IMR-90 (cell line): ENCODE data around the gene UBXN1. TPM values are rescaled to one million over a fixed set of nuclear protein-coding genes. Genes with fewer than 3 reads are reported as not detected.

ENCODE experiments used
- ATAC-seq: fragments of 200-7000 bp; cut with Tn5 transposase; 2 replicates; pipeline ENCODE4 v1.9.1; 2020; ENCODE audit warnings: low read depth, mild to moderate bottlenecking, moderate library complexity
- BruUV-seq: library from RNA; stranded (reverse); fragments of 400-500 nt; replicated peaks from 2 replicates; lab custom pipeline; 2021; lab: Mats Ljungman, UMichigan
- CTCF ChIA-PET: fragments of 300-600 bp; formaldehyde crosslinking; extraction: SDS; loops from one replicate; lab custom pipeline; 2021; ENCODE audit warnings: antibody characterized with exemption; lab: Yijun Ruan, JAX
- POLR2A ChIA-PET: fragments of 300-600 bp; sonication (Branson Sonifier 250); formaldehyde crosslinking; loops from one replicate; lab custom pipeline; 2022; ENCODE audit warnings: antibody characterized with exemption; ENCODE audit not compliant: unreplicated experiment; lab: Charles Lee
- DNase-seq: peaks from one replicate; pipeline ENCODE4 v3.0.0; 2013
- H2AFZ ChIP-seq: replicated peaks from 2 replicates; pipeline ENCODE3; 2013; ENCODE audit warnings: low read length, mild to moderate bottlenecking; ENCODE audit not compliant: poor library complexity
- H2AK5ac ChIP-seq: 2 replicates; pipeline ENCODE4 v1.6.1; 2013; ENCODE audit warnings: low read depth, low read length, inconsistent platforms
- H2AK9ac ChIP-seq: replicated peaks from 2 replicates; pipeline ENCODE3; 2013; ENCODE audit warnings: mild to moderate bottlenecking, low read depth, low read length, moderate library complexity; ENCODE audit not compliant: poor library complexity
- H2BK120ac ChIP-seq: 2 replicates; pipeline ENCODE4 v1.6.1; 2013; ENCODE audit warnings: low read depth, low read length, inconsistent platforms
- H2BK15ac ChIP-seq: 3 replicates; pipeline ENCODE4 v1.6.1; 2013; ENCODE audit warnings: low read depth, low read length, inconsistent platforms
- H2BK20ac ChIP-seq: 2 replicates; pipeline ENCODE4 v1.6.1; 2013; ENCODE audit warnings: low read depth, mild to moderate bottlenecking, inconsistent platforms, low read length, moderate library complexity
- H2BK5ac ChIP-seq: 2 replicates; pipeline ENCODE4 v1.6.1; 2013; ENCODE audit warnings: mild to moderate bottlenecking, low read depth, low read length, inconsistent platforms; ENCODE audit not compliant: poor library complexity, severe bottlenecking
- H3K14ac ChIP-seq: replicated peaks from 2 replicates; pipeline ENCODE4 v1.6.1; 2013; ENCODE audit warnings: low read depth, low read length, inconsistent platforms
- H3K18ac ChIP-seq: 2 replicates; pipeline ENCODE4 v1.6.1; 2013; ENCODE audit warnings: low read depth, low read length, control low read depth
- H3K23ac ChIP-seq: 2 replicates; pipeline ENCODE4 v1.6.1; 2013; ENCODE audit warnings: low read depth, low read length, inconsistent platforms
- H3K27ac ChIP-seq: 2 replicates; pipeline ENCODE4 v1.5.1; 2013; ENCODE audit warnings: mild to moderate bottlenecking, control low read depth, low read length; ENCODE audit not compliant: insufficient read depth
- H3K27me3 ChIP-seq: 2 replicates; pipeline ENCODE4 v1.6.1; 2013; ENCODE audit warnings: low read length; ENCODE audit not compliant: control insufficient read depth, insufficient read depth
- H3K36me3 ChIP-seq: 2 replicates; pipeline ENCODE4 v1.6.1; 2013; ENCODE audit warnings: low read length, mixed read lengths; ENCODE audit not compliant: control insufficient read depth, insufficient read depth
- H3K4ac ChIP-seq: 2 replicates; pipeline ENCODE4 v1.6.1; 2013; ENCODE audit warnings: low read depth, low read length, inconsistent platforms
- H3K4me1 ChIP-seq: 2 replicates; pipeline ENCODE4 v1.6.1; 2013; ENCODE audit warnings: low read length, mixed read lengths; ENCODE audit not compliant: control insufficient read depth, insufficient read depth
- H3K4me2 ChIP-seq: 2 replicates; pipeline ENCODE4 v1.6.1; 2013; ENCODE audit warnings: low read depth, mild to moderate bottlenecking, control low read depth, low read length, moderate library complexity
- H3K4me3 ChIP-seq: 2 replicates; pipeline ENCODE4 v1.5.1; 2013; ENCODE audit warnings: low read depth, mild to moderate bottlenecking, control low read depth, low read length, moderate library complexity; ENCODE audit not compliant: insufficient read depth
- H3K56ac ChIP-seq: 2 replicates; pipeline ENCODE4 v1.6.1; 2013; ENCODE audit warnings: low read length, inconsistent platforms; ENCODE audit not compliant: insufficient read depth; ENCODE audit errors: extremely low read depth
- H3K79me1 ChIP-seq, 2 experiments: 2 replicates each; pipeline ENCODE4 v1.6.1; 2013; ENCODE audit warnings: low read length in 2 of 2, inconsistent platforms in 1 of 2, low read depth in 1 of 2
- H3K9ac ChIP-seq: 2 replicates; pipeline ENCODE4 v1.6.1; 2013; ENCODE audit warnings: low read depth, low read length, control low read depth
- H3K9me1 ChIP-seq: 2 replicates; pipeline ENCODE4 v1.6.1; 2013; ENCODE audit warnings: low read length, inconsistent platforms; ENCODE audit not compliant: insufficient read depth
- H3K9me3 ChIP-seq: 2 replicates; pipeline ENCODE4 v1.6.1; 2013; ENCODE audit warnings: low read length; ENCODE audit not compliant: control insufficient read depth, insufficient read depth
- H4K20me1 ChIP-seq: 2 replicates; pipeline ENCODE4 v1.6.1; 2013; ENCODE audit warnings: low read length, inconsistent platforms; ENCODE audit not compliant: insufficient read depth
- H4K5ac ChIP-seq: 2 replicates; pipeline ENCODE4 v1.6.1; 2013; ENCODE audit warnings: mild to moderate bottlenecking, low read depth, low read length, control low read depth
- H4K8ac ChIP-seq, 2 experiments: 2 replicates each; pipeline ENCODE4 v1.6.1; 2013; ENCODE audit warnings: low read depth in 2 of 2, low read length in 2 of 2, control low read depth in 1 of 2, inconsistent platforms in 1 of 2
- H4K91ac ChIP-seq: 2 replicates; pipeline ENCODE4 v1.6.1; 2013; ENCODE audit warnings: low read depth, low read length, inconsistent platforms; ENCODE audit not compliant: insufficient read depth
- CEBPB ChIP-seq: IDR thresholded peaks from 2 replicates; pipeline ENCODE4 v1.6.1; 2012; ENCODE audit warnings: low read depth, low read length, improper control_type of control experiment
- FOS ChIP-seq: fragments of 150-350 bp; IDR thresholded peaks from 2 replicates; pipeline ENCODE4 v1.6.1; 2016; ENCODE audit warnings: low read depth, low read length
- POLR2A ChIP-seq: IDR thresholded peaks from 2 replicates; pipeline ENCODE4 v1.6.1; 2012; ENCODE audit warnings: mild to moderate bottlenecking, low read depth, low read length
- RFX5 ChIP-seq: IDR thresholded peaks from 2 replicates; pipeline ENCODE4 v1.8.0; 2012; ENCODE audit warnings: low read depth, mild to moderate bottlenecking, low read length, moderate library complexity
- SMC3 ChIP-seq: fragments of 150-350 bp; IDR thresholded peaks from 2 replicates; pipeline ENCODE4 v1.6.1; 2016; ENCODE audit warnings: low read depth, mild to moderate bottlenecking, antibody characterized with exemption, low read length, moderate library complexity
- WGBS, 2 experiments: methylation state at CpG; one replicate each; pipeline versions ENCODE4 v1.1.5 to v1.1.7; 2013; ENCODE audit warnings: missing lambda C conversion rate in 2 of 2; ENCODE audit not compliant: insufficient read length in 1 of 2; ENCODE audit errors: extremely low coverage in 2 of 2; 5-methylcytosine and 5-hydroxymethylcytosine counted together
- dilution Hi-C: fragments of 300-500 bp; cut with HindIII; formaldehyde crosslinking; loops from one replicate; pipeline ENCODE4 v1.14.3; 2018; ENCODE audit warnings: low sequenced_read_pairs; ENCODE audit not compliant: unreplicated experiment
- in situ Hi-C: fragments of 300-500 bp; cut with MboI; formaldehyde crosslinking; loops from 3 replicates; pipeline ENCODE4 v1.14.3; 2019; ENCODE audit warnings: low sequenced_read_pairs, inconsistent platforms, mixed read lengths
- intact Hi-C: fragments of 100-400 bp; cut with micrococcal nuclease; formaldehyde crosslinking; loops from 2 replicates; pipeline ENCODE4 v1.10.0; 2022
- polyA plus RNA-seq, 3 experiments: library from polyadenylated mRNA; depleted of rRNA; stranded (reverse); fragments of >200 nt; gene quantifications; 2 replicates each; pipeline ENCODE4 v1.2.3, GENCODE V29; 2012; ENCODE audit warnings: low replicate concordance in 1 of 3
- total RNA-seq: library from RNA; depleted of rRNA; stranded (reverse); fragments of >200 nt; gene quantifications from 2 replicates; pipeline ENCODE4 v1.2.3, GENCODE V29; 2012

The UBXN1 gene
- total and polyA plus RNA-seq, 2 of the 4 experiments (the other 2 are of a cell fraction), result 50.0 to 81.6 TPM

GRCh38 chr11:62727872-62728170, 48.9 kb upstream of the UBXN1 start:
- peak overlapping the region; percentile 82 for H3K18ac ChIP-seq
- H2AK9ac ChIP-seq, result peak overlapping the region; percentile 99
- H4K8ac ChIP-seq, result peak overlapping the region; percentile 98 to 100
- dilution Hi-C loops, result no loop called here
- H3K14ac ChIP-seq, result peak overlapping the region; percentile 99
- H3K4me1 ChIP-seq, result peaks cover 4% of the 10 kb centered on the region
- H3K9me1 ChIP-seq, result no peaks in the 10 kb centered on the region
- H3K9ac ChIP-seq, result peak overlapping the region; percentile 87
- peaks cover 42% of the 10 kb centered on the region for H4K20me1 ChIP-seq
- DNase-seq (peak; percentile 97), ATAC-seq (peak; percentile 57)
- in situ Hi-C loops, result no loop called here
- peak overlapping the region; percentile 94 for H2AK5ac ChIP-seq
- H3K4ac ChIP-seq, result peak overlapping the region; percentile 98
- peak overlapping the region; percentile 85 for H3K4me3 ChIP-seq
- peak overlapping the region; percentile 99 for H3K56ac ChIP-seq
- H2BK5ac ChIP-seq, result peak overlapping the region; percentile 95
- peak overlapping the region; percentile 94 for H3K27ac ChIP-seq
- intact Hi-C loops, result loop anchor here (5.0 kb wide), 2 partner anchors 34 to 134 kb away; partner anchors contain the start of gene POLR2G
- H2BK120ac ChIP-seq, result peak overlapping the region; percentile 95
- H3K9me3 ChIP-seq, result no peaks in the 10 kb centered on the region
- H2BK20ac ChIP-seq, result no peak overlapping the region; the same call in 1 of the 2 replicates
- TF ChIP-seq CEBPB (peak; percentile 83), RFX5 (peak; percentile 97), FOS (peak; percentile 39; the same call in 1 of the 2 replicates), SMC3 (no peak), POLR2A (no peak)
- peak overlapping the region; percentile 98 for H3K23ac ChIP-seq
- peak overlapping the region; percentile 99 for H4K91ac ChIP-seq
- H3K79me1 ChIP-seq, result peaks cover 8 to 28% of the 10 kb centered on the region in 2 experiments; a peak in 3 of 4 replicates
- CTCF ChIA-PET, result interaction anchor here (0.6 kb wide), 2 partner anchors 134 to 333 kb away, joined by 3 to 4 read pairs; no protein-coding TSS in a partner anchor
- peaks cover 9% of the 10 kb centered on the region for H3K36me3 ChIP-seq
- POLR2A ChIA-PET, result interaction anchor here (0.8 to 1.8 kb wide), 7 partner anchors 10 to 128 kb away, joined by 3 to 7 read pairs (median 5); partner anchors contain the start of genes LBHD1, STX5, UQCC3 and ZBTB3
- no CpG with 5 or more reads among the region's 20 CpGs for WGBS, 2 experiments
- BruUV-seq, result no TSS peak
- no peaks in the 10 kb centered on the region for H3K27me3 ChIP-seq
- H2AFZ ChIP-seq, result peak overlapping the region; percentile 98
- peak overlapping the region; percentile 91 for H3K4me2 ChIP-seq
- H2BK15ac ChIP-seq, result peak overlapping the region; percentile 93; the same call in 1 of the 3 replicates
- peak overlapping the region; percentile 93 for H4K5ac ChIP-seq
